ENCODE data around the gene NFYC.

- TF ChIP-seq CTCF (IDR thresholded peaks at IDR 0.05; ENCODE audit: insufficient read depth, low read depth, low read length): no peak
- TF ChIP-seq EZH2 (IDR thresholded peaks at IDR 0.05; ENCODE audit: insufficient read depth, low read length): peak; percentile 62
Measured at GRCh38 chr1:40784141-40784770, 92.8 kb downstream of the NFYC start.

Measured in astrocyte (in vitro differentiated cells and primary cell).